ENCODE measurements around the gene PHYHIPL. TPM values are rescaled to one million over a fixed set of nuclear protein-coding genes. Genes with fewer than 3 reads are reported as not detected.

Gene PHYHIPL
- not detected for total RNA-seq

DNA sequence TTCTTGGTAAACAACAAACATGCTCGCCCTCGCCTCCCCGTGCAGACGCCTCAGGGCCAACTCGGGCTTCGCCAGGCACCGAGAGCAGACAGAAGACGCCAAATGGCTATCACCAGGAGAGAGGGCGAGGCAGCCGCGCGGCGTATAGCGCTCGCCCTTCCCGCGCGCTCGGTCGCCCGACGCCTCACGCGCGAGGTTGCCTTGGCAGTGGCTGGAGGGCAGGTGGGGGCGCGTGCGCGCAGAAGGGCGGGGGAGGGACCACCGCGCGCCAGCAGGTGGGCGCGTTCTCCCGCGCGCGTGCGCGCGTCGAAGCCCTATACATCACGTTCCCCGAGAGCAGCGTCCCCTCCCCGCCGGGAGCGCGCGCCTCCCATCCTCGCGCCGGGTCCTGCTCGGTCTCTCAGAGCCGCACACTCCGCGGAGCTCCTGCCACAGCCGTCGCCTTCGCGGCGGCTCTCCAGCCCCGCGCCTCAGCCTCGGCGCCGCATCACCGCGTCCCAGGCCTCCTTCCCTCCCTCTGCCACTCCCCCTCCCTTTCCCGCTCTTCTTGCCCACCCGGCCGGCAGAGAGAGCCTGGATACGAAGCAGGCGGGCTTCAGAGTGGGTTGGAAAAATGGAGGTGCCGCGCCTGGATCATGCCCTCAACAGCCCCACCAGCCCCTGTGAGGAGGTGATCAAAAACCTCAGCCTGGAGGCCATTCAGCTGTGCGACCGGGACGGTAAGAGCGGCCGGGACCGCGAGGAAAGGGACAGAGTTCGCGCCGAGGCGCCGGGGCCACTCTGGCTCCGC is at the start of gene PHYHIPL:
Gene PHYHIPL, plus strand, starts transcription at position 403 of the 790 bp plus-strand sequence. Its CDS starts 211 bp downstream, at position 614.
- TF ChIP-seq, protein P1, sequence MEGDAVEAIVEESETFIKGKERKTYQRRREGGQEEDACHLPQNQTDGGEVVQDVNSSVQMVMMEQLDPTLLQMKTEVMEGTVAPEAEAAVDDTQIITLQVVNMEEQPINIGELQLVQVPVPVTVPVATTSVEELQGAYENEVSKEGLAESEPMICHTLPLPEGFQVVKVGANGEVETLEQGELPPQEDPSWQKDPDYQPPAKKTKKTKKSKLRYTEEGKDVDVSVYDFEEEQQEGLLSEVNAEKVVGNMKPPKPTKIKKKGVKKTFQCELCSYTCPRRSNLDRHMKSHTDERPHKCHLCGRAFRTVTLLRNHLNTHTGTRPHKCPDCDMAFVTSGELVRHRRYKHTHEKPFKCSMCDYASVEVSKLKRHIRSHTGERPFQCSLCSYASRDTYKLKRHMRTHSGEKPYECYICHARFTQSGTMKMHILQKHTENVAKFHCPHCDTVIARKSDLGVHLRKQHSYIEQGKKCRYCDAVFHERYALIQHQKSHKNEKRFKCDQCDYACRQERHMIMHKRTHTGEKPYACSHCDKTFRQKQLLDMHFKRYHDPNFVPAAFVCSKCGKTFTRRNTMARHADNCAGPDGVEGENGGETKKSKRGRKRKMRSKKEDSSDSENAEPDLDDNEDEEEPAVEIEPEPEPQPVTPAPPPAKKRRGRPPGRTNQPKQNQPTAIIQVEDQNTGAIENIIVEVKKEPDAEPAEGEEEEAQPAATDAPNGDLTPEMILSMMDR (IDR thresholded peaks at IDR 0.05): no peak
- ATAC-seq (ENCODE audit: low FRiP score) (peak; percentile 28), DNase-seq (ENCODE audit: low spot score) (no peak)

DNA sequence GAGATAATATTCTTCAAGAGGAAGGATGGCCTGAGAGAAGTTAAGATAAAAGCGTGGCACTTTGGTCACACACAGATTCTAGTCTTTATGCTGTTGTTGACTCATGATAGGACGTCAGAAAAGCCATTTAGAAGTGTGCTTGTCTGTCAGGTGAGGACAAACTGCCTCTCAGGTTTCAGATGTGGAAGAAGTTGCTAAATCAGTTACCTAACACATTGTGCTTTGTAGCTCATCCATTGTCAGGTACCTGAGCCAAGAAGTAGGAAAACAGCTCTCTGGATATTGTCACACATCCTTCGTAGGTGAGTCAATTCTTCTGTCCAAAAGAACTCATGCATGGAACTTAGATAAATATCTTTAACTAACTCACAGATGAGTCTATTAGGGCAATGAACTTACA is 49.5 kb upstream of the PHYHIPL start:
- TF ChIP-seq, protein P1 (IDR thresholded peaks at IDR 0.05): no peak
- ATAC-seq (ENCODE audit: low FRiP score) (no peak), DNase-seq (ENCODE audit: low spot score) (no peak)

DNA sequence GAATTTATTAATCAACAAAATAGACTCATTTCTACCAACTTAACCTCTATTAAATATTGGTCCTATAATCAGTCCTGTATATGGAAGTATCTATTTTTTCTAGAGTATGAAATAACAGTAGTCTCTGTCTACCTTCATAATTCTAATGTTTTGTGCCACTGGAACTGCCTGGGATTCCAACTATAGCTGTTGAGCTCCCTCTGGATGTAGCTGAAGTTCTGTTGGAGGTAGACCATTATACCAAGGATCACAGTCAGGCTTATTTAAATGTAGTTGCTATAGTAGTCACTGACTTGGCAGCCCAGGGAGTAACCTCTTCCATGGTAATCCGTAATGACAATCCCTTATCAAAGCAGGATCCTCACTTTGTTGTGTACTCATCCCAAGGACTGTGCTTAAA is 48.5 kb upstream of the PHYHIPL start:
- ATAC-seq (ENCODE audit: low FRiP score) (no peak), DNase-seq (ENCODE audit: low spot score) (no peak)
- TF ChIP-seq, protein P1 (IDR thresholded peaks at IDR 0.05): no peak

DNA sequence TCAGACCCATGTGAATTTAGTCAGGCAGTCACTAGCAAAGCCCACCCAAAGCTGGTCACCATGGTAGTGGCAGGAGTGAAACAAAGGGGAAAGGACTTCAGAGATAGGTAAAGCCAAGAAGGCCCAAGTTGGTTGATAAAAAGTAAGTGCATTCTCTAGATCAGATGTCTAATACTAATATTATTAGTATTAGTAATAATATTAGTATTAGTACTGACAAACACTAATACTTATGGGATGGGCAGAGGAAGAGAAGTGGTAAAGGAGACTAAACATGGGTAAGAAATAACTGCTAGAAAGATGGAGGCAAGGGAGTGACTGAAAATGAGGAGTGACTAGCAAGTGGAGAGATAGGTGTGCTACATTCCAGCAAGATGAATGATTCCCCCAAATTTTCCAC is 46.6 kb upstream of the PHYHIPL start:
- TF ChIP-seq, protein P1 (IDR thresholded peaks at IDR 0.05): no peak
- DNase-seq (ENCODE audit: low spot score) (no peak), ATAC-seq (ENCODE audit: low FRiP score) (no peak)

DNA sequence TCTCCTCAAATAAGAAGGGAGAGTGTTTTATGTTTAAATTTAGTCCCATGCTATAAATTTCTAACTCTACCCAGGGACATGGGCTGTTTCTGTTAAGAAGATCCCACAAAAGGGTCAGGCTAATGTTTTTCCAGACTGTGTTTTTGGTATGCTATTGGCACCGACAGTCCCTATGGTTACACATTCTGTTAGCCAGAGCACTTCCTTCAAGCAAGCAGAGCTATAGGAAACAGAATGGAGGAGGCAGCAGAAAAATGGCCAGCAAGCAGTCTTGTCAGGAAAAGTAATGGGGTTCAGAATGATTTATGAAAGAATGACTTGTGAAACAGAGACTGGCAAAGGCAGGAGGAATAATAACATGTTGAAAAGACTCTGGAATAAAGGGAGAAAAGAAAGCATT is 44.8 kb upstream of the PHYHIPL start:
- no peak for DNase-seq (ENCODE audit: low spot score)
- ATAC-seq (ENCODE audit: low FRiP score): no peak
- TF ChIP-seq, protein P1 (IDR thresholded peaks at IDR 0.05): no peak

DNA sequence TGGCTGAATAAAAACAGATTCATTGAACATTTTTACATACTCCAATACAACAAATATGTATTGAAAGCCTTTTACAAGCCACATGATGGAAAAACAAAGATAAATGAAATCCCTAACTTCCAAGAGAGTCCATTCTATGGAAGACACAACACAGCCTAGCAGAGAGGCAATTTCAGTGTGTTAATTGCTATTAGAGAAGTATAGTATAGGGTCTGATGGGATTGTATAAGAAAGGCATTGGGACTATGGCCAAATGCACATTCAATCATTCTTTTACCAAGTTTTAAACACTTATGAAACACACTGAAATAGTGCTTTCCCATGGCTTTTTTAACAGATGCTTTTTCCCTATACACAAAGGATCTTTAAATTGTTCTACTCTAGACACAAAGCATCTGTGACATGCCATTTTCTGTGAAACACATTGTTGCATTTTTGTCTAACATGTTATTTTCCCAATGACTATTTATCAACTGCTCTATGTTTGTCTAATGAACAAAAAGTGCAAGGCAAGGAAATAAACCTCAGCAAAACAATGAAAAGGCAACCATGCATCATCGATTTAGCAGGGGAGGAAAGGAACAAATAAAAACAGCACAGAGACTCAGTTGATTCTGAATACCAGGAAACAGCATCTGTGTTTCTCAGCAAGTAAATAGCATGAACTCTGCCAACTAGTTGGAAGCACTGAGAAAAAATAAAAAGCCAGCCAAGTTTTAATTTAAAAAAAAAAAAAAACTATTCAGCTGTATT is 42.4 kb upstream of the PHYHIPL start:
- DNase-seq (ENCODE audit: low spot score) (no peak), ATAC-seq (ENCODE audit: low FRiP score) (no peak)
- TF ChIP-seq, protein P1 (IDR thresholded peaks at IDR 0.05): no peak

Data from omental fat pad (tissue), 4 donors.